IPS DF 4.7 (cell line): ENCODE results near the gene PARPBP.
A peak's percentile ranks its signal among the peaks of the same experiment; 100 is the strongest.
"Not testable (repeated sequence)": the region's sequence is repeated elsewhere in the genome, so short reads cannot be mapped to it uniquely, and the experiment has no call there.

Experiments
- DNase-seq: peaks from one replicate; pipeline ENCODE4 v3.0.0-alpha.2; 2013; ENCODE audit warnings: low spot score; ENCODE audit errors: extremely low read depth

PARPBP gene, protein sequence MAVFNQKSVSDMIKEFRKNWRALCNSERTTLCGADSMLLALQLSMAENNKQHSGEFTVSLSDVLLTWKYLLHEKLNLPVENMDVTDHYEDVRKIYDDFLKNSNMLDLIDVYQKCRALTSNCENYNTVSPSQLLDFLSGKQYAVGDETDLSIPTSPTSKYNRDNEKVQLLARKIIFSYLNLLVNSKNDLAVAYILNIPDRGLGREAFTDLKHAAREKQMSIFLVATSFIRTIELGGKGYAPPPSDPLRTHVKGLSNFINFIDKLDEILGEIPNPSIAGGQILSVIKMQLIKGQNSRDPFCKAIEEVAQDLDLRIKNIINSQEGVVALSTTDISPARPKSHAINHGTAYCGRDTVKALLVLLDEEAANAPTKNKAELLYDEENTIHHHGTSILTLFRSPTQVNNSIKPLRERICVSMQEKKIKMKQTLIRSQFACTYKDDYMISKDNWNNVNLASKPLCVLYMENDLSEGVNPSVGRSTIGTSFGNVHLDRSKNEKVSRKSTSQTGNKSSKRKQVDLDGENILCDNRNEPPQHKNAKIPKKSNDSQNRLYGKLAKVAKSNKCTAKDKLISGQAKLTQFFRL

DNA sequence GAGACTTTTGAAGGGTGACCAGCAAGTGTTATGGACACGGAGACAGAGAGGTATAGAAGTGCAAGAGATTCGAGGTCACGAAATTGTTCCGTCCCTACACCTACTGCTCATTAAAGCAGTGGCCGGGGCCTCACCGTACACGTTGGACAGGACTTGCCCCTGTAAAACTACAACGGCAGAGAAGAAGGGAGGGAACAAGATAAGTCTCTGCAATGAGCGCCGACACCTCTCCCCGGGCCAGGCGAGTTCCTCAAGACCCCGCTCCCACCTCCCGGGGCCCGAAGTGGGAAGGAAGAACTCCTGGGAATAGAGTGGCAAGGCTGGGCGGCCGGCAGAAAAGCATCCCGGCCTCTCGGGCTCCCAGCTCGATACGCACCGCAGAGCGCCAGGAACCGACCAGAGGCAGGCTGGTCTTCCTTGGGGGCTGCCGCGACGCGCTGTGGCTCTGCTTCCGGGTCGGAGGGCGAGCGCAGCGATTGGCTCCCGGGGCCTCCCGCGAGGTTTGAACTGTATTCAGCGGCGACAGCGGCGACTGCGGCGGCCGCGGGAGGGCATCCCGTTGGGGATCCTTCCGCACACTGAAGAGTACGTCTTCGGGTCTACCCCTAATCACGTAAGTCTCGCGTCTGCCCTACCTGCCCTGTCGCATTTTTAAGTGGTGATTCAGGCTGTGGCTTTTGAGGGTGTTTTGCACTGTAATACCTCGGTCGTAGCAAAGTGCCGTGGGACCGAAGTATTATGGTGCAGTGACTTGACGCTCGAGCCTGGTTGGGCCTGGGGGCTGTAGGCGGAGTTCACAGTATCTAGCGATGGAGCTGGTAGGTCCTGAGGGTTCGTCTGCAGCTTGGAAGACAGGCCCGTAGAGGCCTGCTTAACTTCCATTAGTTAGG lies at the start of gene PARPBP, which contains the start of gene NUP37:
Gene PARPBP (plus strand): TSS at position 510 of the 890 bp plus-strand sequence. CDS start 3,706 bp downstream, outside the sequence.
Gene NUP37 (minus strand): TSS at position 441 of the 890 bp plus-strand sequence. CDS start 1,596 bp downstream, outside the sequence.
- peak; percentile 75 for DNase-seq

DNA sequence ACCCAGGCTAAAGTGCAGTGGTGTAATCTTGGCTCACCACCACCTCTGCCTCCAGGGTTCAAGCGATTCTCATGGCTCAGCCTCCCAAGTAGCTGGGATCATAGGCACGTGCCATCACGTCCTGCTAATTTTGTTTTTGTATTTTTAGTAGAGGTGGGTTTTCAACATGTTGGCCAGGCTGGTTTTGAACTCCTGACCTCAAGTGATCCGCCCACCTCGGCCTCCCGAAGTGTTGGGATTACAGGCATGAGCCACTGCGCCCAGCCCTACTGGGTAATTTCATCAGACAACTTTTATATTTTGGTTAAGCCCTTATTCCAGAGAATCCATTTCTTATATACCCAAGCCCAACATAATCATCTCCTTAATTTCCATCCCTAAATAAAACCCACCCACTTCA lies 47.9 kb upstream of the PARPBP start:
- DNase-seq, result not testable (repeated sequence)

DNA sequence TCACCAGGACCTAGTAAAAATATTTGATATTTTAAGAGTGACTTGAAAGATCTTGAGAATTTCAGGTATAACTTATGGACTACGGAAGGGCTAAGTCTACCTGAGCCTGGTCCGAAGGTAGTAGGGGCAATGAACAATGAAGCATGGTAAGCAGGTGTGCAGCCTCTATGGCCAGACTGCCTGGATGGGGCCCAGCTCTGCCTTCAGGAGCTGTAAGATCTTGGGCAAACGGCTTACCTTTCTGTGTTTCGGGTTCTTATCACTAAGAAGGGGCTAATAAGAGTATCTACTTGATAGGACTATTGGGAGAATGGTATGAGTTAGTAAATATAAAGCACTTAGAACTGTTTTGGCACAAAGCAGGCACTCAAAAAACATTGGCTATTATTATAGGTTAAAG lies 39.1 kb upstream of the PARPBP start:
- no peak for DNase-seq

DNA sequence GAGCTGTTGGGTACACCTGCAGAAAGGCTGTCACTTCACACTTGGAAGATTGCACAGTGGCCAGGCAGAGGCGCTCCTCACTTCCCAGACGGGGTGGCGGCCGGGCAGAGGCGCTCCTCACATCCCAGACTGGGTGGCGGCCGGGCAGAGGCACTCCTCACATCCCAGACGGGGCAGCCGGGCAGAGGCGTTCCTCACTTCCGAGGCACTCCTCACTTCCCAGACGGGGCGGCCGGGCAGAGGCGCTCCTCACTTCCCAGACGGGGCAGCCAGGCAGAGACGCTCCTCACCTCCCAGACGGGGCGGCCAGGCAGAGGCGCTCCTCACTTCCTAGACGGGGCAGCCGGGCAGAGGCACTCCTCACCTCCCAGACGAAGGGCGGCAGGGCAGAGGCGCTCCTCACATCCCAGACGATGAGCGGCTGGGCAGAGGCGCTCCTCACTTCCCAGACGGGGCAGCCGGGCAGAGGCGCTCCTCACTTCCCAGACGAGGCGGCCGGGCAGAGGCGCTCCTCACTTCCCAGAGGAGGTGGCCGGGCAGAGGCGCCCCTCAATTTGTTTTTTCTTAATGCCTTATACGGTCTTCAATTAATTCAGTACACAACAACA lies 30.7 kb upstream of the PARPBP start:
- DNase-seq, result not testable (repeated sequence)

DNA sequence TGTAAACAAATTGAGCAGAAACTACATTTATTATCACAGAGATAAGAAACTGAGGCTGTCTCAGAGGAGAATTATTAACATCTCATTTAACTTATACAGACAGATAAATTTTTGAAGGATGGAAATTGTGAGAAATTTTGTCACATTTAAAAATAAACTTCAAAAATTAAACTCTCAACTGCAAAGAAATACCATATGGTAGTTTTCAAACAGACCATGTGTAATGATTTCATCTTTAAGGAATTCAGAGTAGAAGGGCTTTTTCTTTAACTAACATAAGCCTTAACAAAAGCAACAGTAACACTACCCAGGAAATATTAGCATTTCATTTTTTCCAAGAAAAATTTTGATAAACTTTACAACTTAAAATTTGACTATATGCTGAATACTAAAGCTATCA lies 26.7 kb upstream of the PARPBP start:
- no peak for DNase-seq

DNA sequence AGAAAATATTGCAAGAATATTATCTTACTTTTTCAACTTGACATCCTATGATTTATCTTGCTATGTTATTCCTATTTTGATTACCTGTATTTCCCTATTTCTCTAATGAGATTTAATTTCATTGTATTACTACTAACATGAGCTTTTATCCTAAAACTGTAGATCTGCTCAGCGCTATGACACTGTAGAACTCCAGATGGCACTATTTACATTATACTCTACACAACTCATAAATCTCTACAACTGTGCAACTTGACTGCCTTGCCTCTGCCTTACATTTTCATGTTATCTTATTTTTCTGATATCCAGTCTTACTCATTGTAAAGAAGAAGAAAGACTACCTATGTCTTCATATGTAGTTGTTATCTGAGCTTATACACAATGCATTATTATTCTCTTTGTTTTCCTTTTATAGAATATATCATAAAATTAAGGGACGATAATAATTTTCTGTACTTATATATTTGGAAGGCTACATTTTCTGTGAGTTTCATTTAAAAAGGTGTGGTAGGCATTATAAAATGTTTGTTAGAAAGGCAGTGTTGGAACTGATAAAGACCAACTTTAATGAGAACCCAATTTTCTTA lies 24.2 kb upstream of the PARPBP start:
- no peak for DNase-seq

DNA sequence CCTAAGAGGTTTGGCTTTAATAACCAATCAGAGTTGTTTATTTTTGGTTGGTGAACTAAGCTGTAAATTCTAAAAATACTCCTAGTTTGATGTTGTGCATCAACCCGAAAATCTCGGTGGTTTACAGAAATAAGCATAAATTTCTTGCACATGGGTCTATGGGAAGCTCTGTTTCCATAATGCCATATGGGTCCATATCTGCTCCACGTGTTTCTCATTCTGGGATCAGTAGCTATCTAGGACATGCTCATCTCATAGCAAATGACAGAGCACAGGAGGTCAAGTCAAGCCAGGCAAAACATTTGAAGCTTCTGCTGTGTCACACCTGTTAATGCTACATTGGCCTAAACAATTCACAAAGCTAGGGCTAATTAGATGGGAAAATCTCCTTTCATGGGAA lies 23.1 kb upstream of the PARPBP start:
- DNase-seq, result no peak

DNA sequence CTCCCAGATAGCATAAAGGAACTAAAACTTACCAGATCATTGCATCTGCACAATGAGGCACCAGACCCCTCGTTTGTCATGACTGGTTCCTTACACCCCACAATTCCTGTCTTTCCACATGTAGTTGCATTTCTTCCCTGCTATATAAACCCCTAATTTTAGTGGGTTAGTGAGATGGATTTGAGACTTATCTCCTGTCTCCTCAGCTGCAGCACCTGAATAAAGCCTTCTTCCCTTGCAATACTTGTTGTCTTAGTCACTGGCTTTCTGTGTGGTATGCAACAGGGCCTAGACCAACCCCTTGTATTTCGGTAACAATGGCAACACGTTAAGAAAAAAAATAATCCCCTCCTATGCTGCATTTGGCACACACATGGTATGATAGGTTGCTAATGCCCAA lies 13.1 kb upstream of the PARPBP start:
- DNase-seq, result no peak

DNA sequence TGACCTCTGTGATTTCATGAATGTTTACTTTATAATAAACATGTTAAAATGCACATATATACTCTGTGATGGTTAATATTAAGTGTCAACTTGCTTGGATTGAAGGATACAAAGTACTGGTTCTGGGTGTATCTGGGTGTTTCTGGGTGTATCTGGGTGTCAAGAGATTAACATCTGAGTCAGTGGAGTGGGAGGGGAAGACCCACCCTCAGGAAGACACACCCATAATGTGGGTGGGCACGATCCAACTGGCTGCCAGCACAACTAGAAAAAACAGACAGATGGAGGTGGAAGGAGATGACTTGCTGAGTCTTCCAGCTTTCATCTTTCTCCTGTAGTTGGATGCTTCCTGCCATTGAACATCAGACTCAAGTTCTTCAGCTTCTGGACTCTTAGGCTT lies 12.0 kb upstream of the PARPBP start:
- no peak for DNase-seq

DNA sequence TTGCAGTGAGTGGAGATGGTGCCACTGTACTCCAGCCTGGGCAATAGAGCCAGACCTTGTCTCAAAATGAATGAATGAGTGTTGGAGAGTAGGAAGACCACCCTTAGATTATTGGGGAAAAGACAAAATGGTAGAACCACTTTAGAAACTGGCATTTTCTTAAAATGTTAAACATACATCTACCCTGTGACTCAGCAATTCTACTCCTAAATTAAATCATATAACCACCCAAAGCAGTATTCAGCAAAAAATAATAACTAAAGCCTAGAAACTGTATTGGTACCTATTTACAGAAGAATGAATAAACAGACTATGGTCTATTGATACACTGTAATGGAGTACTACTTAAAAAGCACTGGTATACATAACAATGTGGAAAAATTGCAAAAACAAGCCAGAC lies 9.2 kb upstream of the PARPBP start:
- DNase-seq, result no peak

DNA sequence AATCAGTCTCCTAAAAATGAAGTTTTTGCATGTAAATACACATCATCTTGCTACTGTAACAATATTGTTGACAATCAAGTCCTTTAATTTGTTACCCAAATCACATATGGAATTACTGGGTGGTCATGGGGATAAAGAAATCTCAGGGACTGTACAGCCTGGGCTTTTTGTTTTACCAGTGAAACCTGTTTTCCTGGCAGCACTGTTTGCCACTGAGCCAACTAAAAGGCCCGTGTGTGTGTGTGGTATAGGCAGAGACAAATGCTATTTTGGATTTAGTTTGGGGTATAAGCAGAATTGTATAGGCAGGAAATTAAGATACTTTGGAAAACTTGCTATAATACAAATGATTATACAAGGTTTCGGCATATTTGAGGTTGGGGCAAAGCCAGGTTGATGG lies 5.8 kb upstream of the PARPBP start:
- no peak for DNase-seq

DNA sequence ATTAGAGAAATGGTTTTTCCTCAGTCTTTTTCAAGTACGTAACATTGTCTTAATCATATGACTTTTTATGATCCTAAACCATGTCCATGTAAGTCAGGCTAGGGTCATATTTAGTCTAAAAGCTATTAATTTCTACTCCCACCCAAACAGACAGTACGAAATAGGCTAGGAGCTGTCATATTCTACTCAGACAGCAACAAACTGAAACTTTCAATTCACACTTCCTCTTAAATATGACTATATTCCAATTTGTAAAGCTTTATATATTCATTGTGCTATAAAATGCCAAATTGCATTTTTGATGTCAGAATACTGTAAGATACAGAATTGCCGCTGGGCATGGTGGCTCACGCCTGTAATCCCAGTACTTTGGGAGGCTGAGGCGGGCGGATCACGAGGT lies 3.6 kb upstream of the PARPBP start:
- no peak for DNase-seq

DNA sequence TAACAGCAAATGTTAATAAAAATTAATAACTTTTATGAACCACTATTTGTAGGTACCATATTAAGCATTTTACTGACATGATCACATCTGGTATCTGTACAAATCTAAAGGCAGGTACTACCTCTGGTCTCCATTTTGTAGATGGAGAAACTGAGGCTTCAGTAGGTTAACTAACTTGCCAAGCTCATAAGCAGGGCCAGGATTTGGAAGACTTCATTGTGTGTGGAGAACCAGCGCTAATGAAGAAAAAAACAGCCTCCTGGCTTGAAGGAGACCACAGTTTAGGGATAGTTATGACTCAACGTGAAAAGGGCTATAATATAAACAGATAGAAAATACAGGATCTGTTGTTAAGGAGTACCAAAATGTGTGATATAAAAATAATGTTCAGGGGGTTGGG lies 1.1 kb upstream of the PARPBP start:
- no peak for DNase-seq

DNA sequence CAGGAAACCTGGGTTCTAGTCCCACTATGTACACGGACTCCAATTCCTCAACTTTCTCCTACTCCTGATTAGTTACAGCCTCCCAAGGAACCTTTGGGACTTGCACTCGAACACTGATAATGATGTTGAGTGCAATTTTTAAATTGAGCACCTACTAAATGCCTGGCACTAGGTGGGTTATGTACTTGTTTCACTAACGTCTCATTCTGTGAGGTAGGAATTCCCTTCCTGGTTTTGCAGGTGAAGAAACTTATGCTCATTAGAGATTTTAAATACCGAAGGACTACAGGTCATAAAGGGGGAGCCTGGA lies 536 bp downstream of the PARPBP start:
- no peak for DNase-seq

DNA sequence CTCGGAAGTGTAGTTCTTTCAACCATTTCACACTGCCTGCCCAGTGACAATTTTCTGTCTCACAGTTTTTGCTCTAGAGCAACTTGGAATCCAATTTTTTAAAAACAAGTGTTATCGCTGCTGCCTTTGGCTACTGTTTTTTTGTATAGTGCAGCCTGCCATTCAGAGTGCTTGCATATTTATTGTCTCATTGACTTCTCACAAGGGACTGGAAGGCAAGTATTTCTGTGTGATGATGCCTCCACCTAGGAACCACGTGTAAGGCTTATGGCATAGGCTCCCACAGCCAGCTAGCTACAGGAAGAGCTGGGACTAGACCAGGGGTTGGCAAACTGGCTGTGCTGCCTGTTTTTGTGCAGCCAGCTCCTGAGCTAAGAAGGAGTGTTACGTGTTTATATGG lies 903 bp downstream of the PARPBP start:
- DNase-seq, result no peak

DNA sequence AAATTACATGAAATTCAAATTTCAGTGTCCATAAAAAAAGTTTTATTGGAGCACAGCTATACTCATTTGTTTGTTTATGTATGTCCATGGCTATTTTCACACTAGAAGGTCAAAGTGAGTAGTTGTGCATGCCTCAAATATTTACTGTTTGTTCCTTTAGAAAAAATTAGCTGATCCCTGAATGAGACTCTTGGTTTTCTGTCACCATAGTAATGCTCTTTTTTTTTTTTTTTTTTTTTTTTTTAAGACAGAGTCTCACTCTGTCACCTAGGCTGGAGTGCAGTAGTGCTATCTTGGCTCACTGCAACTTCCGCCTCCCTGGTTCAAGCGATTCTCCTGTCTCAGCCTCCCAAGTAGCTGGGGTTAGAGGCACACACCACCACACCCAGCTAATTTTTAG lies 1.3 kb downstream of the PARPBP start:
- not testable (repeated sequence) for DNase-seq

DNA sequence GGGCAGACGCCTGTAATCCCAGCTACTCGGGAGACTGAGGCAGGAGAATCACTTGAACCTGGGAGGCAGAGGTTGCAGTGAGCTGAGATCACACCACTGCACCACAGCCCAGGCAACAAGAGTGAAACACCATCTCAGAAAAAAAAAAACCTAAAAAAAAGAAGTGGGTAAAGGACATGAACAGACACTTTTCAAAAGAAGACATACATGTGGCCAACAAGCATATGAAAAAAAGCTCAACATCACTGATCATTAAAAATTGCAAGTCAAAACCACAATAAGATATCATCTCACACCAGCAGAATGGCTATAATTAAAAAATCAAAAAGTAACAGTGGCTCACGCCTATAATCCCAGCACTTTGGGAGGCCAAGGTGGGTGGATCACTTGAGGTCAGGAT lies 10.7 kb downstream of the PARPBP start:
- DNase-seq, result not testable (repeated sequence)

DNA sequence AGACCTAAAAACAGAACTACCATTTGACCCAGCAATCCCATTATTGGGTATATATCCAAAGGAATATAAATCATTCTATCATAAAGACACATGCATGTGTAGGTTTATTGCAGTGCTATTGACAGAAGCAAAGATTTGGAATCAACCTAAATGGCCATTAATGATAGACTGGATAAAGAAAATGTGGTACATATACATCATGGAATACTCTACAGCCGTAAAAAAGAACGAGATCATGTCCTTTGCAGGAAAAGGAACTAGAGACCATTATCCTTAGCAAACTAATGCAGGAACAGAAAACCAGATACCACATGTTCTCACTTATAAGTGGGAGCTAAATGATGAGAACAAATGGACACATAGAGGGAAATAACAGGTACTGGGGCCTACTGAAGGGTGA lies 11.5 kb downstream of the PARPBP start:
- DNase-seq, result not testable (repeated sequence)

DNA sequence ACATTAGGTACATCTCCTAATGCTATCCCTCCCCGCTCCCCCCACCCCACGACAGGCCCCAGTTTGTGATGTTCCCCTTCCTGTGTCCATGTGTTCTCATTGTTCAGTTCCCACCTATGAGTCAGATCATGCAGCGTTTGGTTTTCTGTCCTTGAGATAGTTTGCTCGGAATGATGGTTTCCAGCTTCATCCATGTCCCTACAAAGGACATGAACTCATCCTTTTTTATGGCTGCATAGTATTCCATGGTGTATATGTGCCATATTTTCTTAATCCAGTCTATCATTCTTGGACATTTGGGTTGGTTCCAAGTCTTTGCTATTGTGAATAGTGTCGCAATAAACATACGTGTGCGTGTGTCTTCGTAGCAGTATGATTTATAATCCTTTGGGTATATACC lies 17.6 kb downstream of the PARPBP start:
- DNase-seq, result not testable (repeated sequence)

DNA sequence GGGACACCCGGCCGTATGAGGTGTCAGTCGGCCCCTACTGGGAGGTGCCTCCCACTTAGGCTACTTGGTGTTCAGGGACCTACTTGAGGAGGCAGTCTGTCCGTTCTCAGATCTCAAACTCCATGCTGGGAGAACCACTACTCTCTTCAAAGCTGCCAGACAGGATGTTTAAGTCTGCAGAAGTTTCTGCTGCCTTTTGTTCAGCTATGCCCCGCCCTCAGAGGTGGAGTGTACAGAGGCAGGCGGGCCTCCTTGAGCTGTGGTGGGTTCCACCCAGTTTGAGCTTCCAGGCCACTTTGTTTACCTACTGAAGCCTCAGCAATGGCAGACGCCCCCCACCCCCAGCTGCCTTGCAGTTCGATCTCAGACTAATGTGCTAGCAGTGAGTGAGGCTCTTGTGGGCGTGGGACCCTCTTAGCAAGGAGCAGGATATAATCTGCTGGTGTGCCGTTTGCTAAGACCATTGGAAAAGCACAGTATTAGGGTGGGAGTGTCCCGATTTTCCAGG lies 22.9 kb downstream of the PARPBP start:
- not testable (repeated sequence) for DNase-seq

DNA sequence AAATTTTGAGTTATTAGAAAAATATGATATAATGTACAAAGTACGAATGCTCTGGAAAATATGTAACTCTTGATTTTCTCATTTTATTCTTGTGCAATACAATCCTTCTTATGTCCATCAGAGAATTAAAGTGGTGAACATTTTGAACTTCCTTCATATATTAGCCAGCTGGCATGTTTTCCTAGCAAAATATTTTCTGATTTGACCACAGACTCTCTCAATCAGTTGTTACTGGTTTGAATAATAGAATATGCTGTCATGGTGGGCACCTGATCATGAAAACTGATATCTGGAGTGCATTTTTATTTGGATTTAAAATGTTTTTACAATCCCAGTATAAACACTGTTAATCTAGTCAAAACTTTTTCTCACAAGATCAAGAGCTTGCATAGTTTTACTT lies 24.2 kb downstream of the PARPBP start:
- no peak for DNase-seq
